AG09319 (cell line): ENCODE data around the gene HIVEP1.

ENCODE experiments used
- DNase-seq: peaks from one replicate; pipeline ENCODE4 v3.0.0-alpha.2; 2010; ENCODE audit warnings: low read depth; ENCODE audit errors: extremely low read depth
- CTCF ChIP-seq: IDR thresholded peaks from 2 replicates; pipeline ENCODE4 v1.5.1; 2011; ENCODE audit warnings: low read depth, mild to moderate bottlenecking, inconsistent platforms, low read length, moderate library complexity

Gene HIVEP1

GRCh38 chr6:12132351-12133222 lies 120.5 kb downstream of the HIVEP1 start:
- DNase-seq, result no peak
- TF ChIP-seq CTCF, result no peak

GRCh38 chr6:12134581-12134980 lies 122.5 kb downstream of the HIVEP1 start:
- no peak for TF ChIP-seq CTCF
- no peak for DNase-seq

GRCh38 chr6:12134991-12135390 lies 122.9 kb downstream of the HIVEP1 start:
- DNase-seq, result no peak
- no peak for TF ChIP-seq CTCF

DNA sequence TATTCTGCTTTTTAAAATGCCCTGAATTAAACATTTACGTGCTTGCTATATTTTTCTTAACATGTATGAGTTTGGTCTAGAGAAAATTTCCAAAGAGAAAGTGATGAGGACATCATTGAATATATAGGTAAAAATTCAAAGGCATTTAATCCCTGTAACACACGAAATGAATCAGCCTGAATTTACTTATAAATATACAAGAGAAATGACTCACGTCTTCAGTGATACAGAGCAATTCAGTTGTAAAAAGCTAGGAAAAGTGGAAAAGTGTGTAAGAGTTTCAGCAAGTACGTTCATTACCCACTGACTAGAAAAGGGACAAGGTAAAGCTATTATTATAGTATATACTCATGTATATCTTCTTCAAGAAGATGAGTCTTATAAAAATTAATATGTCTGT lies 124.8 kb downstream of the HIVEP1 start:
- DNase-seq, result no peak
- TF ChIP-seq CTCF, result no peak

- no peak for TF ChIP-seq CTCF
- DNase-seq, result peak; percentile 51
Measured at GRCh38 chr6:12137480-12137879, 125.4 kb downstream of the HIVEP1 start.

DNA sequence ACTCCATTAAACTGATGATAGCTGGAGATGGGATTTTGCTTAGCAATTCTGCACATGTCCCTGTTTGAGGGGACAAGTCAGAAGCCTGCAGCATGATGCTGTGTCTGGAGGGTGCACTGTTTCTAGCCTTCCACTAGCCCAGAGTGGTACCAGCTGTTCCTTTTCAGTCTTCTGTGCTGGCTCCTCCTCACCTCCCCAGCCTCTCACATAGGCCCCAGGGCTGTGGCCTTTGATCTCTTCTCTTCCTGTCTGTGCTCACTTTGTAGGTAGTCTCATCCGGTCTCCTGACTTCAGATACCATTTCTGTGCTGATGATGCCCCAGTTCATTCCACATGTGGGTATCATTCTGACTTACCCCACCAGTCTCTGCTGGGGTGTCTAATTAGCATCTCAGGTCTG lies 126.3 kb downstream of the HIVEP1 start:
- no peak for DNase-seq
- no peak for TF ChIP-seq CTCF

GRCh38 chr6:12138936-12139335 lies 126.8 kb downstream of the HIVEP1 start:
- no peak for TF ChIP-seq CTCF
- no peak for DNase-seq
